Endothelial cell of umbilical vein (primary cell): ENCODE data around the gene CDC42. TPM values are rescaled to one million over a fixed set of nuclear protein-coding genes. Genes with fewer than 3 reads are reported as not detected.

Experiments
- BruUV-seq: library from RNA; stranded (reverse); fragments of 400-500 nt; replicated peaks from 2 replicates; lab custom pipeline; 2021; lab: Mats Ljungman, UMichigan
- CTCF ChIA-PET: fragments of 300-600, 350-600 bp; sonication (Branson Sonifier 250); formaldehyde crosslinking; loops from one replicate; lab custom pipeline; 2021; ENCODE audit warnings: antibody characterized with exemption, inconsistent platforms; lab: Charles Lee
- POLR2A ChIA-PET: fragments of 300-600, 350-600 bp; sonication (Branson Sonifier 250); formaldehyde crosslinking; loops from one replicate; lab custom pipeline; 2021; ENCODE audit warnings: antibody characterized with exemption, inconsistent platforms; lab: Charles Lee
- DNase-seq: peaks from one replicate; pipeline ENCODE4 v3.0.0-alpha.2; 2011; ENCODE audit warnings: low read depth, low spot score
- FAIRE-seq: peaks from 2 replicates; lab custom pipeline; 2011; peaks lifted over from hg19 to GRCh38; lab: Jason Lieb, UNC
- H2AFZ ChIP-seq: 2 replicates; pipeline ENCODE4 v1.6.0; 2012; ENCODE audit warnings: low read depth, low read length, control low read depth, inconsistent platforms
- H3K27ac ChIP-seq: 2 replicates; pipeline ENCODE4 v1.5.1; 2011; ENCODE audit warnings: low read depth, mild to moderate bottlenecking, control low read depth, low read length, moderate library complexity; ENCODE audit not compliant: insufficient read depth
- H3K27me3 ChIP-seq, 2 experiments: 2 replicates each; pipeline versions ENCODE4 v1.6.0 to v1.6.1; 2011; ENCODE audit warnings: low read length in 2 of 2, mixed read lengths in 1 of 2; ENCODE audit not compliant: control insufficient read depth in 2 of 2, insufficient read depth in 2 of 2
- H3K36me3 ChIP-seq, 2 experiments: 2 replicates in 1 of 2; 3 replicates in 1 of 2; pipeline ENCODE4 v1.5.1; 2011; ENCODE audit warnings: low read length in 2 of 2, mild to moderate bottlenecking in 1 of 2, moderate library complexity in 1 of 2; ENCODE audit not compliant: control insufficient read depth in 2 of 2, insufficient read depth in 2 of 2; ENCODE audit errors: extremely low read depth in 1 of 2
- H3K4me1 ChIP-seq: 3 replicates; pipeline ENCODE4 v1.5.1; 2011; ENCODE audit warnings: mild to moderate bottlenecking, low read length; ENCODE audit not compliant: control insufficient read depth, insufficient read depth; ENCODE audit errors: extremely low read depth
- H3K4me2 ChIP-seq: 2 replicates; pipeline ENCODE4 v1.6.1; 2011; ENCODE audit warnings: low read length, control low read depth, mixed read lengths; ENCODE audit not compliant: insufficient read depth
- H3K4me3 ChIP-seq, 3 experiments: fragments of 200-600 bp in 1 of 3; sonication (generic), shearing (Covaris generic) in 1 of 3; replicated peaks in 1 of 3; 2 replicates each; pipeline ENCODE4 v1.5.1; 2011 to 2016; ENCODE audit warnings: control low read depth in 3 of 3, low read length in 3 of 3, mild to moderate bottlenecking in 2 of 3, inconsistent platforms in 1 of 3, low read depth in 1 of 3, moderate library complexity in 1 of 3; ENCODE audit not compliant: insufficient read depth in 1 of 3
- H3K79me2 ChIP-seq: 2 replicates; pipeline ENCODE4 v1.6.0; 2012; ENCODE audit warnings: low read length, inconsistent platforms; ENCODE audit not compliant: control insufficient read depth, insufficient read depth
- H3K9ac ChIP-seq: replicated peaks from 2 replicates; pipeline ENCODE3; 2011; ENCODE audit warnings: low read length, control low read depth; ENCODE audit not compliant: insufficient read depth; ENCODE audit errors: extremely low read depth
- H3K9me1 ChIP-seq: replicated peaks from 3 replicates; pipeline ENCODE4 v1.6.0; 2011; ENCODE audit warnings: mild to moderate bottlenecking, low read length; ENCODE audit not compliant: control insufficient read depth, insufficient read depth; ENCODE audit errors: extremely low read depth
- H3K9me3 ChIP-seq: replicated peaks from 2 replicates; pipeline ENCODE4 v1.5.1; 2012; ENCODE audit warnings: low read length, inconsistent platforms; ENCODE audit not compliant: control insufficient read depth, insufficient read depth
- H4K20me1 ChIP-seq: replicated peaks from 2 replicates; pipeline ENCODE3; 2011; ENCODE audit warnings: mild to moderate bottlenecking, low read length; ENCODE audit not compliant: control insufficient read depth, insufficient read depth; ENCODE audit errors: extremely low read depth
- EZH2 ChIP-seq: IDR thresholded peaks from 2 replicates; pipeline ENCODE4 v1.6.1; 2012; ENCODE audit warnings: borderline replicate concordance, low read depth, mild to moderate bottlenecking, moderate library complexity, low read length, inconsistent platforms; ENCODE audit not compliant: severe bottlenecking
- FOS ChIP-seq: IDR thresholded peaks from 2 replicates; pipeline ENCODE4 v1.6.1; 2011; ENCODE audit warnings: mild to moderate bottlenecking, low read length, moderate library complexity, borderline replicate concordance; ENCODE audit not compliant: insufficient read depth
- GATA2 ChIP-seq: IDR thresholded peaks from 2 replicates; pipeline ENCODE4 v1.7.0; 2011; ENCODE audit warnings: low read depth, mild to moderate bottlenecking, moderate library complexity, mixed read lengths, low read length; ENCODE audit not compliant: insufficient read length, insufficient read depth
- JUN ChIP-seq: IDR thresholded peaks from 2 replicates; pipeline ENCODE4 v1.6.1; 2011; ENCODE audit warnings: borderline replicate concordance, low read depth; ENCODE audit not compliant: insufficient read length, insufficient read depth
- MYC ChIP-seq: IDR thresholded peaks from one replicate; pipeline ENCODE4 v1.6.1; 2011; ENCODE audit warnings: mild to moderate bottlenecking, low read depth, low read length
- POLR2A ChIP-seq: IDR thresholded peaks from 2 replicates; pipeline ENCODE4 v1.6.1; 2012; ENCODE audit warnings: low read depth, mild to moderate bottlenecking, control low read depth, low read length
- POLR2AphosphoS5 ChIP-seq: IDR thresholded peaks from 2 replicates; pipeline ENCODE4 v1.6.1; 2012; ENCODE audit warnings: low read depth, mild to moderate bottlenecking, control low read depth, low read length, moderate library complexity; ENCODE audit not compliant: insufficient read depth
- dilution Hi-C: fragments of 300-500 bp; cut with MboI; formaldehyde crosslinking; loops from one replicate; pipeline ENCODE4 v1.15.0; 2019; ENCODE audit warnings: low sequenced_read_pairs; ENCODE audit not compliant: extremely low pct_ligation_motif_present
- intact Hi-C: fragments of 100-400 bp; cut with micrococcal nuclease; formaldehyde crosslinking; loops from one replicate; pipeline ENCODE4 v1.10.0; 2022
- polyA plus RNA-seq, 4 experiments: library from polyadenylated mRNA; depleted of rRNA in 3 of 4; stranded (reverse) in 3 of 4; unstranded in 1 of 4; fragments of >200 nt; gene quantifications; 2 replicates each; pipeline versions ENCODE4 v1.2.1 to v1.2.3, GENCODE V29; 2011 to 2012; ENCODE audit warnings: missing spikeins in 1 of 4
- total RNA-seq: library from RNA; stranded (reverse); gene quantifications from 2 replicates; pipeline ENCODE4 v1.2.3, GENCODE V29; 2021
- TF ChIP-seq, protein P1 (sequence below): IDR thresholded peaks from 2 replicates; pipeline ENCODE4 v1.6.1; 2011; ENCODE audit not compliant: insufficient read depth, insufficient read length
- TF ChIP-seq, protein P2 (sequence below), 2 donors: IDR thresholded peaks; 1 replicate in 1 of 2; 2 replicates in 1 of 2; pipeline ENCODE4 v1.5.1; 2011; ENCODE audit warnings: low read length in 2 of 2, mild to moderate bottlenecking in 2 of 2, moderate library complexity in 2 of 2, control low read depth in 1 of 2, inconsistent platforms in 1 of 2, low read depth in 1 of 2; ENCODE audit not compliant: insufficient read depth in 1 of 2; ENCODE audit errors: extremely low read depth in 1 of 2

Gene CDC42
- total and polyA plus RNA-seq, 2 donors (not counting 3 experiments of a cell fraction or from before 2014, with no cell fraction given) = 199 to 381 TPM

DNA sequence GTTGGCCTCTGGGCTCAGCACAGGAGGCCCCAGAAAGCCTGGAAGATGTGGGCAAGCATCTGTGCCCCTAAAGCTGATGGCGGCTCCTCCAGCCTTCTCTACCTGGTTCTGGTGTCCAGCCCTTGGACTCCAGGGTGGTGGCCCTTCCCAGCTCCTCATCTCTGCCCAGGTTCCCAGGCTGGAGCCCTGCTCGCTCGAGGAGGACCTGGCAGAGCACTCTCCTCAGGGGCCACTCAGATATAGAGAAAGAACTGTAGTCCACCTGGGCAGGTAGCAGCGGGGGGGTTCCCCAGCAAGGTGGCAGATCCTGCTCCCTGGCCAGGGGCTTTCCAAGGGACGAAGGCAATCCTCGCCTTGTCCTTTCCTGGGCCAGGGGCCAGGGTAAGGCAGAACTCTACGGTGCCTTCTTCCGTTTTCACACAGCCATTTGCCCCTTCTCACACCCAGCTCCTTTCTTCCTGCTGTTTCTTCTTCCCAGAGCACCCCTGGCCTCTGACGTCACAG lies 71.4 kb downstream of the CDC42 start:
- intact Hi-C loops = no loop called here
- Histone ChIP-seq H3K27ac (no peak overlapping the region), H2AFZ (no peak overlapping the region), H3K79me2 (no peaks in the 10 kb centered on the region), H3K9ac (no peak overlapping the region), H3K9me1 (no peaks in the 10 kb centered on the region), H3K4me2 (no peak overlapping the region), H4K20me1 (no peaks in the 10 kb centered on the region), H3K4me1 (peaks cover 7% of the 10 kb centered on the region), H3K36me3 (peaks cover 0 to 8% of the 10 kb centered on the region in 2 experiments), H3K27me3 (no peaks in the 10 kb centered on the region), H3K9me3 (no peaks in the 10 kb centered on the region), H3K4me3 (no peak overlapping the region)
- FAIRE-seq (no peak), DNase-seq (no peak)
- ChIA-PET POLR2A (no interaction called here), CTCF (interaction anchor here (0.9 to 4.1 kb wide), 2 partner anchors 8 to 32 kb away, joined by 3 to 24 read pairs; no protein-coding TSS in a partner anchor)
- TF ChIP-seq MYC = no peak
- no peak for TF ChIP-seq JUN
- TF ChIP-seq FOS = no peak
- TF ChIP-seq, protein P1, sequence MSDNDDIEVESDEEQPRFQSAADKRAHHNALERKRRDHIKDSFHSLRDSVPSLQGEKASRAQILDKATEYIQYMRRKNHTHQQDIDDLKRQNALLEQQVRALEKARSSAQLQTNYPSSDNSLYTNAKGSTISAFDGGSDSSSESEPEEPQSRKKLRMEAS = no peak
- no peak for TF ChIP-seq EZH2
- no peak for TF ChIP-seq GATA2
- no peak for TF ChIP-seq POLR2AphosphoS5
- TF ChIP-seq POLR2A = no peak
- TF ChIP-seq, protein P2, sequence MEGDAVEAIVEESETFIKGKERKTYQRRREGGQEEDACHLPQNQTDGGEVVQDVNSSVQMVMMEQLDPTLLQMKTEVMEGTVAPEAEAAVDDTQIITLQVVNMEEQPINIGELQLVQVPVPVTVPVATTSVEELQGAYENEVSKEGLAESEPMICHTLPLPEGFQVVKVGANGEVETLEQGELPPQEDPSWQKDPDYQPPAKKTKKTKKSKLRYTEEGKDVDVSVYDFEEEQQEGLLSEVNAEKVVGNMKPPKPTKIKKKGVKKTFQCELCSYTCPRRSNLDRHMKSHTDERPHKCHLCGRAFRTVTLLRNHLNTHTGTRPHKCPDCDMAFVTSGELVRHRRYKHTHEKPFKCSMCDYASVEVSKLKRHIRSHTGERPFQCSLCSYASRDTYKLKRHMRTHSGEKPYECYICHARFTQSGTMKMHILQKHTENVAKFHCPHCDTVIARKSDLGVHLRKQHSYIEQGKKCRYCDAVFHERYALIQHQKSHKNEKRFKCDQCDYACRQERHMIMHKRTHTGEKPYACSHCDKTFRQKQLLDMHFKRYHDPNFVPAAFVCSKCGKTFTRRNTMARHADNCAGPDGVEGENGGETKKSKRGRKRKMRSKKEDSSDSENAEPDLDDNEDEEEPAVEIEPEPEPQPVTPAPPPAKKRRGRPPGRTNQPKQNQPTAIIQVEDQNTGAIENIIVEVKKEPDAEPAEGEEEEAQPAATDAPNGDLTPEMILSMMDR (IDR thresholded peaks at IDR 0.05; ENCODE audit: extremely low read depth in 1 of 2, insufficient read depth in 1 of 2, low read depth in 1 of 2, low read length in 2 of 2) = no peak
- BruUV-seq = no TSS peak
- dilution Hi-C loops = no loop called here
